Inferior parietal cortex (tissue), 1 donor: ENCODE measurements around the gene SPON2.

Experiments used
- DNase-seq: peaks from one replicate; pipeline ENCODE4 v3.0.0-alpha.2; 2016; ENCODE audit errors: extremely low spot score

SPON2 gene

GRCh38 chr4:1195109-1195671 is 22.8 kb upstream of the SPON2 start:
- no peak for DNase-seq

- DNase-seq, result no peak
Observed at GRCh38 chr4:1194010-1194900, 21.9 kb upstream of the SPON2 start.

- DNase-seq, result no peak
Observed at GRCh38 chr4:1193206-1194009, 21.0 kb upstream of the SPON2 start.

GRCh38 chr4:1192493-1193205 is 20.3 kb upstream of the SPON2 start:
- no peak for DNase-seq

- peak; percentile 85 for DNase-seq
Observed at GRCh38 chr4:1192091-1192492, 19.7 kb upstream of the SPON2 start.

- DNase-seq, result no peak
Observed at GRCh38 chr4:1191621-1192020, 19.2 kb upstream of the SPON2 start.

GRCh38 chr4:1187182-1187581 is 14.8 kb upstream of the SPON2 start:
- no peak for DNase-seq

DNA sequence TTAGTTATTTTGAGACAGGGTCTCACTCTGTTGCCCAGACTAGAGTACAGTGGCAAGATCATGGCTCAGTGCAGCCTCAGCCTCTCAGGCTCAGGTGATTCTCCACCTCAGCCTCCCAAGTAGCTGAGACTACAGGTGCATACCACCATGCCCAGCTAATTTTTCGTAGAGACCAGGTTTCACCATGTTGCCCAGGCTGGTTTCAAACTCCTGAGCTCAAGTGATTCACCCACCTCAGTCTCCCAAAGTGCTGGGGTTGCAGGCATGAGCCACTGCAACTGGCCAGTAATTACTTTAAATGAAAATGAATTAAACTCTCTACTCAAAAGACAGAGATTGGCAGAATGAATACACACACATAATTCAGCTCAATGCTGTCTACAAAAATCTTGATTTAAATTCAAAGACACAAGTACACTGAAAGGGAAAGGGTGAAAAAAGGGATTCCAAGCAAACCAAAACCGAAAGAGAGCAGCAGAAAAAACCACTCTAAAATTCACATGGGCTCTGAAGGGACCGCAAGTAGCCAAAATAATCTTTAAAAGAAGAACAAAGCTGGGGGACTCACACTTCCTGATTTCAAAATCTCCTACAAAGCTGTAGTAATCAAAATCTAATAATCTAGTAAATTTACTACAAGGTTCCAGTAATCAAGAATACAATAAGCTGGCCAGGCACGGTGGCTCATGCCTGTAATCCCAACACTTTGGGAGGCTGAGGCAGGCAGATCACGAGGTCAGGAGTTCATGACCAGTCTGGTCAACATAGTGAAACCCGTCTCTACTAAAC is 11.8 kb upstream of the SPON2 start:
- no peak for DNase-seq

- no peak for DNase-seq
Observed at GRCh38 chr4:1182313-1182712, 9.9 kb upstream of the SPON2 start.

GRCh38 chr4:1180663-1181062 is 8.3 kb upstream of the SPON2 start:
- no peak for DNase-seq

DNA sequence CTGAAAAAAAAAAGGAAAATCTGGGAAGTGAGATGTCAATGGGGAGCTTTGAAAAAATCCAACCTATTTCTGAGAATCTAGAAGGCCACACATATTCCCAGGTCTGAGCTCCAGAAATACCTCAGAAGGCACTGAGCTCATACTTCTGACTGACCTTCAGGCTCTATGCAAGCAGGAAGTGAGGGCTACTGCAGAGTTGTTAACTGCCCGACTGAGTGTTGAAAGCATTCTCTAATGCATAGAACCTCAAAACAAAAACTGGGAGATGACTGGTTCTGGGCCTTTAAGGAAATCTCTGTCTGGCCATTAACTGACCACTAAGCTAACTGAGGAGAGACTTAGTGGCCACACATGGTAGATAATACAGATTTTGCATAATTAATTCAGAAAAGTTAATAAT is 7.6 kb upstream of the SPON2 start:
- no peak for DNase-seq

- DNase-seq, result no peak
Observed at GRCh38 chr4:1179089-1179441, 6.7 kb upstream of the SPON2 start.

DNA sequence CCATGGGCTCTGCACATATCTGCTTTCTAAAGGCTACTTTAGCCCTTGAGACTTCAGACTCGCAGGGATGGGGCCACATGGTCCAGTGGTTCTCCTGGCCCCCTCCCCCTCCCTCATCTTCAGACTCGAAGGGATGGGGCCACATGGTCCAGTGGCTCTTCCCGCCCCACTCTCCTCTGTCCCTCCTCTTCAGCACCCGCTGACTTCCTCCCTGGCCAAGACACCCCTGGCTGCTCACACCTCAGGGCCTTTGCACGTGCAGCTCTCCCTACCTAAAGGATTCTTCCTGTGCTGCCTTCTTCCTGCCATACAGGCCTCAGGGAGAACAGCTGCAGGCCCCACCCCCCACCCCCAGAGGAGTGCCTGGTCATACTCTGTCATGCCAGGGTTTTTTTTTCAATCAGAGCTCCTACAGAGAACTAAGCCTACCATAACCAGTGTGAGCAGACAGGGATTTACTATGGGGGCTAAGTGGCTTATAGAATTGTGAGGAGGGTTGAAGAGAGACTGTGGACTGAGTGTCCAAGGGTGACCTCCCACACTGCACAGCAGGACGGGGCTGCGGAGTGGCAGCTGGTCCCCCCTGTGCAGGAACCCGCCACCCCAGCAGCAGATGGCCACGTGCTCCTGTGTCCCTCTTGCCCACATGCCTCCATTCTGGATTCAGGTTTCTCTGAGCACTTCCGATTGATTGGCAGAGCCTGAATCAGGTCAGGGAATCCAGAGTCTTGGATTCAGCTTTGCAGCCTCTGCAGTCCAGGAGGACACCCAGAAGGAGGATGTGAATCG is 6.1 kb upstream of the SPON2 start:
- no peak for DNase-seq

GRCh38 chr4:1177274-1178141 is 5.1 kb upstream of the SPON2 start:
- DNase-seq, result no peak

DNA sequence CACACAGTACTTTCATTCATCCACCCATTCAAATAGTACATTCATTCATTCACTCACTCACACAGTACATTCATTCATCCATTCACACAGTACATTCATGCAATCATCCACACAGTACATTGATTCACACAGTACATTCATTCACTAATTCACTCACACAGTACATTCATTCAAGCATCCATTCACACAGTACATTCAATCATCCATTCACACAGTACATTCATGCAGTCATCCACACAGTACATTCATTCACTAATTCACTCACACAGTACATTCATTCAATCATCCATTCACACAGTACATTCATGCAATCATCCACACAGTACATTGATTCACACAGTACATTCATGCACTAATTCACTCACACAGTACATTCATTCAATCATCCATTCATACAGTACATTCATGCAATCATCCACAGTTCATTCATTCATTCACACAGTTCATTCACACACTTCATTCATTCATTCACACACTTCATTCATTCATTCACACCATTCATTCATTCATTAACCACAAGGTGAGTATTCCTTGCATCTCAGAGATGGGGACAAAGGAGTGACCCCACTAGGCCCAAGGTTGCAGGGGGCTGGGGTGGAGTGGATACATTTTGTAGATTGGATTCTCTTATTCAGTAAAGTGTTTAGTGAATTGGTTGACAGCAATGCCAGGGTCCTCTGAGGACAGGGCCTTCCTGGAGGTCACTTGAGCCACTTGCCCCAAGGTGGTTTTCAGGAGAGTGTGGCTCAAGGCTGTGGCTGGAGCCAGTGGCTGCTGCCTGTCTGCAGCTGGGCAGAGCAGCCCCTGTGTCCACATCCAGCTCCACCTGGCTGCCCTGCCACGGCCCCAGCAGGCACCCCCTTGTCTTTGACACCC is 4.3 kb upstream of the SPON2 start:
- no peak for DNase-seq

DNA sequence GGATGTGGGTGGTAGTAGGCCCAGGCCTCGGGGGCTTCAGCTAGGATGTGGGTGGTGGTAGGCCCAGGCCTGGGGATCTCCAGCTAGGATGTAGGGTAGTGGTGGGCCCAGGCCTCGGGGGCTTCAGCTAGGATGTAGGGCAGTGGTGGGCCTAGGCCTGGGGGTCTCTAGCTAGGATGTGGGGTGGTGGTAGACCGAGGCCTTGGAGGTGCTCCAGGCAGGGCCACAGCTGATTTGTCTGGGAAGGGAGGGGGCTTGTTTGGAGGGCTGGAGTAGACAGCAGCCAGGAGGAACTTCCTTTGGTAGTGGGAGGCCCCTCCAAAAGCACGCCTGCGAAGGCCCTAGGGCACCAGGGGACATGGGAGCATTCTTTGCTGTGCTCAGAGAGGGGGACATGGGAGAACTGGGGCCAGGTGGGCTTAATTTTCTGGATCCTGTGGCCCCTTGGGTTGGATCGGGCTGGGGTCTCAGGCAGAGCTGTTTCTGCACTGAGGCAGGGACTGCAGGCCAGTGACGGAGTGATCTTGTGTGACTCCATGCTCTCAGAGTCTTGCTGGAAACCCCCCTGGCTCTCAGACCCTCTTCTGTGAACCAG is 3.3 kb upstream of the SPON2 start:
- DNase-seq, result no peak

DNA sequence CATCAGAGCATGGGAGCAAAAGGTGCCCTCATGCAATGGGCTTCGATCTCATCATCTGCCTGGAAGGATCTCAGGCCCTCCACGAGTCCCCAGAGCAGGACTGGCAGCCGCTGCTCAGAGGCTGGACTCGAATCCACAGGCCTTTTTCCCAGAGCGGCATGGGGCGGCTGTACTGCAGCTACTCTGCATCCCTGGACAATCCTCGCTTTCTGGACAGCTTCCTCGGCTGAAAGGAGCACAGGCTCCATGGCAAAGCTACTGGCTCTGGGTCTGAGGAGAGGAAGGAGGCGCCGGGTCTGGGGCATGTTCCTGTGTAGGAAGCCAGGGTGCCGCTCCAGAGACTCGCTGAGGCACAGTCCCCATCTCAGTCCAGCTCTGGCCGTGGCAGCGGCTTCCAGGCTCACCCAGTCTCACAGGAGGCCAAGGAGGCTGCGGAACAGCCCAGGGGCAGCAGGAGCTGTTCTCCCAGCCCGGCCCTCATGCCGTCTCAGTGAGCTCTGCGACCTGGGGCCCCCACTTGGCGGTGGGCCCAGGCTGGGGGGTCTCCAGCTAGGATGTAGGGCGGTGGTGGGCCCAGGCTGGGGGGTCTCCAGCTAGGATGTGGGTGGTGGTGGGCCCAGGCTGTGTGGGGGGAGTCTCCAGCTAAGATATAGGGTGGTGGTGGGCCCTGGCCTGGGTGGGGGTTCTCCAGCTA is 2.7 kb upstream of the SPON2 start:
- DNase-seq, result no peak
